Measurements from ENCODE around the gene PGAM1. TPM values are rescaled to one million over a fixed set of nuclear protein-coding genes. Genes with fewer than 3 reads are reported as not detected.
A peak's percentile ranks its signal among the peaks of the same experiment; 100 is the strongest.

Gene PGAM1
- polyA plus RNA-seq, 3 donors = 276 to 749 (median 498) TPM

DNA sequence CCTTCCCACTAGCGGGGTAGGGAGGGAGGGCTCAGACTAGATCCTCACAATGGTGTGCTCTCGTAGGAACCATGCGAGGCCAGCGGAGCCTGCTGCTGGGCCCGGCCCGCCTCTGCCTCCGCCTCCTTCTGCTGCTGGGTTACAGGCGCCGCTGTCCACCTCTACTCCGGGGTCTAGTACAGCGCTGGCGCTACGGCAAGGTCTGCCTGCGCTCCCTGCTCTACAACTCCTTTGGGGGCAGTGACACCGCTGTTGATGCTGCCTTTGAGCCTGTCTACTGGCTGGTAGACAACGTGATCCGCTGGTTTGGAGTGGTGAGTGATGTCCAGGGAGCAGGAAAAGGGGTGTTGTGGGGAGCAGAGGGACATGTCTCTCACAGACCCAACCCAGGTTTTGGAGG lies 25.6 kb downstream of the PGAM1 start:
- H3K9me3 Mint-ChIP-seq = no peaks in the 10 kb centered on the region
- H3K27ac ChIP-seq (ENCODE audit: low read depth in 1 of 2, low read length in 2 of 2) = peak overlapping the region in 1 of 2 donors; percentile 3
- H3K27me3 ChIP-seq (ENCODE audit: control insufficient read depth in 2 of 2, insufficient read depth in 2 of 2, low read length in 2 of 2) = no peaks in the 10 kb centered on the region
- H3K4me3 Mint-ChIP-seq = no peak overlapping the region
- peaks cover 44 to 59% of the 10 kb centered on the region in 2 donors for H3K36me3 Mint-ChIP-seq
- no peak overlapping the region for H3K9ac ChIP-seq (ENCODE audit: insufficient read depth, low read length, poor library complexity, severe bottlenecking)
- 96% methylated on average over 13 of the region's 17 CpGs for WGBS (ENCODE audit: insufficient coverage)
- intact Hi-C loops (cut with micrococcal nuclease) = no loop called here
- H4K20me1 ChIP-seq (ENCODE audit: insufficient read depth, low read length) = peaks cover 31% of the 10 kb centered on the region
- no peak for DNase-seq
- no peak overlapping the region for H3K4me3 ChIP-seq (replicated peaks in 1 of 3; ENCODE audit: low read depth in 2 of 3, low read length in 3 of 3)
- peaks cover 6 to 8% of the 10 kb centered on the region in 2 donors for H3K4me1 ChIP-seq (ENCODE audit: control insufficient read depth in 1 of 2, insufficient read depth in 2 of 2, low read length in 2 of 2)
- H2AFZ ChIP-seq (ENCODE audit: insufficient read depth, low read depth, low read length, poor library complexity, severe bottlenecking) = no peak overlapping the region
- H3K9me3 ChIP-seq (replicated peaks in 1 of 2; ENCODE audit: control insufficient read depth in 1 of 2, insufficient read depth in 1 of 2, low read length in 2 of 2) = no peaks in the 10 kb centered on the region
- peaks cover 20% of the 10 kb centered on the region for H3K4me1 Mint-ChIP-seq
- peaks cover 40% of the 10 kb centered on the region for H3K79me2 ChIP-seq (ENCODE audit: insufficient read depth, low read length)
- peaks cover 40 to 64% of the 10 kb centered on the region in 2 donors for H3K36me3 ChIP-seq (replicated peaks in 1 of 2; ENCODE audit: control insufficient read depth in 1 of 2, insufficient read depth in 2 of 2, low read length in 2 of 2)
- peaks cover 0 to 2% (median 0%) of the 10 kb centered on the region in 3 donors for H3K27me3 Mint-ChIP-seq (ENCODE audit: low read depth in 3 of 3)
- no peak overlapping the region for H3K4me2 ChIP-seq (replicated peaks; ENCODE audit: extremely low read depth, low read length, poor library complexity, severe bottlenecking)
- H3K27ac Mint-ChIP-seq = peak overlapping the region in 1 of 7 donors; percentile 3
- TF ChIP-seq, protein P1, sequence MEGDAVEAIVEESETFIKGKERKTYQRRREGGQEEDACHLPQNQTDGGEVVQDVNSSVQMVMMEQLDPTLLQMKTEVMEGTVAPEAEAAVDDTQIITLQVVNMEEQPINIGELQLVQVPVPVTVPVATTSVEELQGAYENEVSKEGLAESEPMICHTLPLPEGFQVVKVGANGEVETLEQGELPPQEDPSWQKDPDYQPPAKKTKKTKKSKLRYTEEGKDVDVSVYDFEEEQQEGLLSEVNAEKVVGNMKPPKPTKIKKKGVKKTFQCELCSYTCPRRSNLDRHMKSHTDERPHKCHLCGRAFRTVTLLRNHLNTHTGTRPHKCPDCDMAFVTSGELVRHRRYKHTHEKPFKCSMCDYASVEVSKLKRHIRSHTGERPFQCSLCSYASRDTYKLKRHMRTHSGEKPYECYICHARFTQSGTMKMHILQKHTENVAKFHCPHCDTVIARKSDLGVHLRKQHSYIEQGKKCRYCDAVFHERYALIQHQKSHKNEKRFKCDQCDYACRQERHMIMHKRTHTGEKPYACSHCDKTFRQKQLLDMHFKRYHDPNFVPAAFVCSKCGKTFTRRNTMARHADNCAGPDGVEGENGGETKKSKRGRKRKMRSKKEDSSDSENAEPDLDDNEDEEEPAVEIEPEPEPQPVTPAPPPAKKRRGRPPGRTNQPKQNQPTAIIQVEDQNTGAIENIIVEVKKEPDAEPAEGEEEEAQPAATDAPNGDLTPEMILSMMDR (IDR thresholded peaks at IDR 0.05) = no peak

DNA sequence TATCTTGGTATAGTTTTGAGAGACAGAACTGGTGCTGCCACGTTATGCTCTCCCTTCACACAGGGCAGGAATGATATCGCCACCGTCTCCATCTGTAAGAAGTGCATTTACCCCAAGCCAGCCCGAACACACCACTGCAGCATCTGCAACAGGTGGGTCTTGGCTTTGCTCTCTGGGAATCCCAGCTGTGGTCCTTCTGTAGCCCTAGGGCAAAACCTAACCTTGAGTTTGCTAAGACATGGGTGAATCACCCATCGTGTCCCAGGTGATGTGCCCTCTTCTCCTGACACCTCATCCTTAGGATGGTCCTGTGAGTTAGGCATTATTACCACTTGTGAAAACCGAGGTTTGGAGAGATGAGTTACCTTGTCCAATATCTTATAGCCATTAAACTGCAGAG lies 26.4 kb downstream of the PGAM1 start:
- no peak overlapping the region for H3K9ac ChIP-seq (ENCODE audit: insufficient read depth, low read length, poor library complexity, severe bottlenecking)
- peaks cover 13% of the 10 kb centered on the region for H3K4me1 Mint-ChIP-seq
- intact Hi-C loops (cut with micrococcal nuclease) = no loop called here
- H3K36me3 ChIP-seq (replicated peaks in 1 of 2; ENCODE audit: control insufficient read depth in 1 of 2, insufficient read depth in 2 of 2, low read length in 2 of 2) = peaks cover 47 to 72% of the 10 kb centered on the region in 2 donors
- peak overlapping the region in 1 of 2 donors; percentile 3 for H3K27ac ChIP-seq (ENCODE audit: low read depth in 1 of 2, low read length in 2 of 2)
- no peaks in the 10 kb centered on the region for H3K9me3 ChIP-seq (replicated peaks in 1 of 2; ENCODE audit: control insufficient read depth in 1 of 2, insufficient read depth in 1 of 2, low read length in 2 of 2)
- DNase-seq = no peak
- H3K79me2 ChIP-seq (ENCODE audit: insufficient read depth, low read length) = peaks cover 33% of the 10 kb centered on the region
- no peaks in the 10 kb centered on the region for H3K9me3 Mint-ChIP-seq
- peaks cover 0 to under 1% of the 10 kb centered on the region in 2 donors for H3K4me1 ChIP-seq (ENCODE audit: control insufficient read depth in 1 of 2, insufficient read depth in 2 of 2, low read length in 2 of 2)
- TF ChIP-seq, protein P1 (IDR thresholded peaks at IDR 0.05) = no peak
- H3K4me3 Mint-ChIP-seq = no peak overlapping the region
- H3K4me3 ChIP-seq (replicated peaks in 1 of 3; ENCODE audit: low read depth in 2 of 3, low read length in 3 of 3) = no peak overlapping the region
- H3K36me3 Mint-ChIP-seq = peaks cover 51 to 67% of the 10 kb centered on the region in 2 donors
- H3K4me2 ChIP-seq (replicated peaks; ENCODE audit: extremely low read depth, low read length, poor library complexity, severe bottlenecking) = no peak overlapping the region
- no peak overlapping the region for H2AFZ ChIP-seq (ENCODE audit: insufficient read depth, low read depth, low read length, poor library complexity, severe bottlenecking)
- peaks cover 28% of the 10 kb centered on the region for H4K20me1 ChIP-seq (ENCODE audit: insufficient read depth, low read length)
- WGBS (ENCODE audit: insufficient coverage) = 98% methylated on average over 5 of the region's 6 CpGs
- no peak overlapping the region for H3K27ac Mint-ChIP-seq
- H3K27me3 Mint-ChIP-seq (ENCODE audit: low read depth in 3 of 3) = peaks cover 0 to 2% (median 0%) of the 10 kb centered on the region in 3 donors
- no peaks in the 10 kb centered on the region for H3K27me3 ChIP-seq (ENCODE audit: control insufficient read depth in 2 of 2, insufficient read depth in 2 of 2, low read length in 2 of 2)
